Stimulated activated CD8-positive, alpha-beta memory T cell treated with anti-CD3 and anti-CD28 coated beads, Interleukin-12 subunit alpha, Interleukin-12 subunit beta, amount 100 ng/mL, for 24 hours (primary cell): ENCODE results near the gene BAHCC1.

Experiments
- DNase-seq: peaks from one replicate; pipeline ENCODE4 v3.0.0-alpha.2; 2020; ENCODE audit errors: extremely low read depth

Gene BAHCC1

GRCh38 chr17:81480140-81481072 lies 85.1 kb downstream of the BAHCC1 start:
- no peak for DNase-seq

DNA sequence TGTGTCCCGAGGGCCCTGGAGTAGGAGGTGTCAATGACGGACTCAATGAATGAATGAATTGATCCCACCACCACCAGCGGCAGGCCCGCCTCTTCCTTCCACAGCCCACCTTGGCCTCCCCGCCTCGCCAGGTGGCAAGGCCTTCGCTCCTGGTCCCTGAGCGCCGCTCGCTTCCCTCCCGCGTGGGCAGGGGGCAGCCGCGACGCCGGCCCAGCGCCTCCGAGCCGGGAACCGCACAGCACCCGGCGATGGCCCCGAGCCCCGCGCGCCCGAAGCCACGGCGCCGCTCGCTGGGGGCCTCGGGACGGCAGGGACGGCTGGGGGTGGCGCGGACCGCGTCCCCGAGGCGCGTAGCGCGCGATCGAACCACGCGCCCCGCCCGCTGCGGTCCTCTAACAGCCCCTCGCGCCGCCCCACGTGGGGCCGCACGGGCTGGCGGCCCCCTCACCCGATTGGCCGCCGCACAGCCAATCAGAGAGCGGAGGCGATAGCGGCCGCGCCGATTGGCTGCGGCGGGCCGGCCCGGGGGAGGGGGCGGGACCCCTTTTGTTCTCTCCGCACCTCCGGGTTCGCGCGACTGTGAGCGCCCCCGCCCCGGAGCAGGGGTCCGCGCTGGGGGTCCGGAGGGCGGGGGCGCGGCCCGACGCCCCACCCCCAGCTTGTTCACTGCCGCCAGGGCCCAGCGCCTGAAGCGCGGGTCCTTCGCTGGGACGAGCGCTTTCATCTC lies 86.0 kb downstream of the BAHCC1 start:
- DNase-seq = no peak

DNA sequence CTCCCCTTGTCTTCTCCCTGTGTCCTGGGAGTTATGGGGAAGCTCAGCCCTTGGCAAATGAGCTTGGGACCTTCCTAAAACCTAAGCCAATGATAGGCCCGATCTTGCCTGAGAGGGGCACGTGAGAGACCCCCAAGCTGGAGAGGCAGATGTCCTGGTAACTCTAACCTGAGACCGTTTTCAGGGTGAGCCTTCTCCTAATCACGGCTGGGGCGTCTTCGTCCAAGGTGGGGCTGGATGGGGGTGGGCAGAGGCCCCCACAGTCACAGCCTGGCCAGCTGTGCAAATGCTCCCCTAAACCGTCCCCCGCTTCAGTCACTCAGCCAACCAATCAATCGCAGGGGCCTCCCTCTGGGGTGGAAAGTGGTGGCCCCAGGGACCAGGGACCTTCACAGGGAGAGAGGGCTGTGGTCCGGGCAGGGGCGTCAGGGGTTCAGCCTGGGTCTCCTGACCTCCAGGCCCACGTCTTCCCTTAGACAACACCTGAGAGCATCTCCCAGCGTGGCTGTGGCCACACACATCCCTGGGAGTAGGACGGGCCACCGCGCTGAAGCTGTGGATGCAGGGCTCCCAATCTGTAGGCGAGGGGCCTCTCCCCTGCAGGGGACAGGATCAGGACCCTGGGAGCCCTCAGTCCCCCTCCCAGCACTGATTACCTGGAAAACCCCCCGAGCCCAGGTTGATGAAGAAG lies 86.7 kb downstream of the BAHCC1 start:
- DNase-seq = no peak

DNA sequence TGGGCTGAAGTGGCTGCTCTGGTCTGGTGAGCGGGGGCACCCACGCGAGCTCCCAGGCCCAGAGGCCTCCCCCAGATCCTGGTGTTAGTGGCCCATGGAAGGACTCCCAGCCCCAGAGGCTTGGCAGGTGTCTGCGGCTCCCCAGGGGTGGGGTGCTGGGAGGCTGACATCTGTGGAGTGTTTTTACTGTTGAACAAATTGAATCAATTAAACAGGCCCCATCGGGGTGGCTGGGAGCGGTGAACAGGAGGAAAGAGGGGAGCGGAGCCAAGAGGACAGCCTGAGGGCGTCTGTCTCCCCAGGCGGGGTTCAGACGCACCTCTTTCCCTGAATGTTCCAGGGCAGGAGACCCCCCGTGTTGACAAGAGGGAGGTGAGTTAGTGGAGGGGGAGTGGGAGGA lies 87.4 kb downstream of the BAHCC1 start:
- no peak for DNase-seq

DNA sequence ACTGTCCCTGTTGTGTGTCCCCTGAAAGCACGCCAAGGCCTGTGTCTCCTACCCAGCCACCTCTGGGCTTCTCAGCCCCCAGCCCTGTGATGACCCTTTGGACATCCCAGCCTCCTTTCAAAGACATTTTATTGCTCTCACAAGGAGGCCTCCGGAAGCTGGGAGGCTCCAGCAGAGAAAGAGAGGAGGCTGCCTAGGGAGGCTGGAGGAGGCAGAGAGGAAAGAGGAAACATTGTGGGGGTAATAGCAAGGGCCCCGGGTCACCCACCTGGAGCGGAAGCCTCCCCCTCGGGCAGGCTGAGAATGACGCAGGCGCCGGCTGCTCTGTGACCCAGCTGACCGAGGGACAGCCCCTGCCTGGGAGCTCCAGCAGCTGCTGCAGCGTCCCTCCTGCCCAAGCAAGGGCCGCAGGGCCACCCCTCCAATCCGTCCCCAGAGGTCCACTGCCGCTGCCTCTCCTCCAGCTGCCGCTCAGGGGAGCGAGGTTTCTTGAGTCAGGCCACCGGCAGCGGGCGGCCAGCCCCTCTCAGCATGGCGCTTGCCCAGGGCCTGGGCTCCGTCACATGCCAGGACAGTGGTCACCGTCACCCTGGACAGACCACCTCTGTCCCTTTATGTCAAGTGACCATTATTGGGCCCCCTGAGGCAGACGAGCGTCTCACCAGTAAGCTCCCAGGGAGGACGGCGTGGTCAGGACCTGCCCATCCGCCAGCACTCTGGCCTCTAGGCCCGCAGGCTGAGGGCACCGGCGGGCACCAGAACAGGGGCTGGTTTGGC lies 88.0 kb downstream of the BAHCC1 start:
- no peak for DNase-seq

DNA sequence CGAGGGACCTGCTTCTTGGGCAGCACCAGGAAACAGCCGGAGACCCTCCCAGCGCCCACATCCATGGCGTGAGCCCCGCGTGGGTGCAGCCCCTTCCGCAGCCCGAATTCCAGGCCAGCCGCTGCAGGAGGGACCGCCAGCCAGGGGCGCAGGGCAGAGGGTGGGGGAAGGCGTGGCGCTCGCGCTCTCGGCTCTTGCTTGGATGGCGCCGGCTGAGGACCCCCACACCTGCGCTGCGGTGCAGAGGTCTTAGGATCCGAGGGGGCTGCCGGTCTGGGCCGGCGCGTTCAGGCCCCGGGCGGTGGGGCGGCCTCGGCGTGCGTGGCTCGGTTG lies 88.6 kb downstream of the BAHCC1 start:
- DNase-seq = no peak

DNA sequence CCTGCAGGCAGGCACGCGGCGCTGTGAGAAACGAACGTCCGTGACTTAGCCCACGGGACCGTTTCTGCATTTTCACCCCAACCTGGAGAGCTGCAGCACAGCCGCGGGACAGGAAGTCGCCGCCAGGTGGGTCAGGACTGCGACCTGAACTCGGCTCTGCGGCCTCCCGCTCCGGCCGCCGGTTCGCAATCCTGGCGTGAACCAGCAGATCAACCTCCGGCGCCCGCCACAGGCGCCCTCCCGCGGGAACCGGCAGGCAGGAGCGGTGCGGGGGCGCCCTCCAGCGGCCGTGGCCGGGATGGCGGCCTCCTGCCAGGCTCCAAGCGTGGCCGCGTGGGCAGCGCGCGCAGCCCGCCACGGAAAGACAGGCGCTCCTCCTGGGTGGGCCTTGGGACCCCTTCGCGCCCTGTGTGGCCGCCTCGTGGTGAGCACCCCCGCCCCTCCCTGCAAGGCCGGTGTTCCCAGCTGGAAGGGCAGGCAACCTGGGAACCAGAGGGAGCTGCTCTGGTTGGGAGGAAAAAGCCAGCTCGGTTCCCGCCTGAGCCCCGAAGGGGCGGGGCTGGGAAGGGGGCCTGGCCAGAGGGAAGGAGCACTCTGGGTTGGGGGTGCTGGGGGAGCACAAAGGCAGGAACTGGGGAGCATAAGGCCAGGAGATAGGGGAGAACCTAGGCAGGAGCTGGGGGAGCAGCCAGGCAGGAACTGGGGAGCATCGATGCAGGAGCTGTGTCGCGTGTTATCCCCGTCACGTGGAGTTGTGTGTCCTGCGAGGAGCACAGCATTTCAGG lies 89.1 kb downstream of the BAHCC1 start:
- DNase-seq = peak; percentile 59

- DNase-seq = no peak
Observed at GRCh38 chr17:81486199-81486810, 91.0 kb downstream of the BAHCC1 start.

DNA sequence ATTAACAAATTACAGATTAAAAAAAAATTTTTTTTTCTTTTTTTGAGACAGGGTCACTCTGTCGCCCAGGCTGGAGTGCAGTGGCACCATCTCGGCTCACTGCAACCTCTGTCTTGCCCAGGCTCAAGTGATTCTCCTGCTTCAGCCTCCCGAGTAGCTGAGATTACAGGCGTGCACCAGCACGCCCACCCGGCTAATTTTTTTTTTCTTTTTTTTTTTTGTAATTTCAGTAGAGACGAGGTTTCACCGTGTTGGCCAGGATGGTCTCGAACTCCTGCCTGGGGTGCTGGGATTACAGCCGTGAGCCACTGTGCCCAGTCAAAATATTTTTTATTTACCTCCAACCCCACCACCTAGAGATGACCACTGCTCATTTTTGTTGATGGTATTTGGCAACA lies 91.8 kb downstream of the BAHCC1 start:
- no peak for DNase-seq

DNA sequence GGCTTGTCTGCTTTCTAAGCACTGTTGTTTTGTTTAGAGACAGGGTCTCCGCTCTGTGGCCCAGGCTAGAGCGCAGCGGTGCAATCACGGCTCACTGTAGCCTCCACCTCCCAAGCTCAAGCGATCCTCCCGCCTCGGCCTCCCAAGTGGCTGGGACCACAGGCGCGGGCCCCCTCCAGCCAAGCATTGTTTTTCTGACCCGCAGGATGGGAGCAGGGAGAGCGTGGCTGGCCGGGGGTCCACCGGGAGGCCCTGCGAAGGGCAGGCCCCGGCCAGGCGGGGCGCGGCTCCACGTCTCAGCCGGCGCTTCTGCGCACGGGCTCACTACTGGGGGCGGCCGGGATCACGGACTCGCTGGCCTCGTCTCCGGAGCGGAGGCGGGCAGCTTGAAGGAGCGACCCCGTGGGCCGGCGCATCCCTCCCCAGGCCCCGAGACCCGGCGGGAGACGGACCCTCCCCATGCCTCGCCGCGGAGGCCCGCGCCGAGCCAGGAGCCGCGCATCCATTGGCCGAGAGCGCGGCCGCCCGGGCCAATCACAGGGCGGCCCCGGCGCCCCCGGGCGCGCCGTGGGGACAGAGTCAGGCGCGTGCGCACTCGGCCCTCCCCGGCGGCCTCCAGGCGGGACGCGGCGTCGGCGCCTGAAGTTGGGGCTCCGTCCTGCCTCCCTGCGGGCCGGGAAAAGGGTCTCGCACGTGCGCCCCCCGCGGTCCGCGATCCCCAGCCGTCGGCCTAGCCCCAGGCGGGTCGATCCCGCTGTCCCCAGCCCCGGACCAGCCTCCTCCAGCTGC lies 92.4 kb downstream of the BAHCC1 start:
- DNase-seq = peak; percentile 58

DNA sequence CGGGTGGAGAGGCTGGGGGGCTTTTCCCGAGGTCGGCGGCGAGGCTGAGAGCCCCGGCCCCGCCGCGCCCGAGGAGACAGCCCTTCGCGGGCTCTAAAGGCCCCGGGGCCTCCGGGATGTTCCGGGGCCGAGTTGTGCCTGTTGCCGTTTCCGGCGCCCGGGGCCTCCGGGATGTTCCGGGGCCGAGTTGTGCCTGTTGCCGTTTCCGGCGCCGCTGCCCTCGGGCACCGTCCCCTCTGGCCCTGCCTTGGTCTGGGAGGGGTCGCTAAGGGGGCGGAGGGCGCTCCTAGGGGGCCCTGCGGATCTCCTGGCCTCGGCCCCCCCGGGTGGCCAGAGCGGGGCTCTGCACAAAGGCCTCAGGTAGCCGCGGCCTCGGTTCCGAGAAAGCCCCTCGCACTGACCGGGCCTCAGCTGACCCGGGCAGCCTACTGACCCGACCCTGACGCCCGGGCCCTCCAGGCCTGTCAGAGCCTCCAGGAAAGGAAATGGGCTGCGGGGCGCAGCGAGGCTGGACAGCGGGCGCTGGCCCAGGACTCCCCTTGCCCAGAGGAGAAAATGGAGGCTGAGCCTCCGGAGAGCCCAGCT lies 93.1 kb downstream of the BAHCC1 start:
- DNase-seq = no peak

DNA sequence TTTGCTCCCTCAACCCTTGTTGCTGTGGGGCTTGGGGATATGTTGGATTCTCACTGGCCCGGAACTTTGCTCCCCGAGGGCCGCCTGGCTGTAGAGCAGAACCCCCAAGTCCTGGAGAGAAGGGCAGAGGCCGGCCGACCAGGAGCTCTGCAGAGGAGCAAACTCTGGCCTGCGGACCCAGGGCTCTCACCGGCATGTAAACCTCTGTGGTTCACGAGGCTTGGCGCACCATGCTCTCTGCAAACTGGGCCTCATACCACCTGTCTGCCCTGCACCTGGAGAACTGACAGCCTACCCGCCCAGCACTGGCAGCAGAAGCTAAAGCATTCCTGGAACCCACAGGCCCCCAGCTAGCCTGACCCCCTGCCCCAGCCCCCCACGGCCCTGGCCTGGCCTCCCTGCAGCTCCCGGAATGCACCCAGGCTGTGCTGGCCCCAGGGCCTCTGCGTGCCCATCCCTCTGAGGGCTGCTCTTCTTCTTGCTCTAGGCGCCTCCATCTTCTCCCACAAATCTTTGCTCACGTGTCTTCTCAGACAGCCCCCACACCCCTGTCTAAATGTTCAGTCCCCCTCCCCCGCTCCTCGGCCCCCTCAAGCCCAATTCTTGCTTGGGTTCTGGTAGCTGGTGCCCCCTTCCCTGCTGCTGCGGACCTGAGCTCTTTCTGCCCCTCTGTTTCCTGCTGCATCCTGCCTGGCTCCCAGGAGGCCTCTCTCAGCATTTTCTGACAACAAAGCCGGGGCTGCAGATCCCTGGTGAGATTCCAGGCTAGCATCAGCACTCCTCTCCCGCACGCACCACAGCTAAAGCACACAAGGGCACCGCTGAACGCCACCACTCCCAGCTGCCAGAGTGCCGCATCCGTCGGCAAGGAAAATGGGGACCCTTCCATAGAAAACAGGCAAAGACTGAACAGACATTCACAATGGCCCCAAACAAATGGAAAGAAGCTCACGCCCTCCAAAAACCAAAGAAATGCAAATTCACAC lies 94.0 kb downstream of the BAHCC1 start:
- DNase-seq = no peak

GRCh38 chr17:81489998-81490992 lies 95.0 kb downstream of the BAHCC1 start:
- no peak for DNase-seq

DNA sequence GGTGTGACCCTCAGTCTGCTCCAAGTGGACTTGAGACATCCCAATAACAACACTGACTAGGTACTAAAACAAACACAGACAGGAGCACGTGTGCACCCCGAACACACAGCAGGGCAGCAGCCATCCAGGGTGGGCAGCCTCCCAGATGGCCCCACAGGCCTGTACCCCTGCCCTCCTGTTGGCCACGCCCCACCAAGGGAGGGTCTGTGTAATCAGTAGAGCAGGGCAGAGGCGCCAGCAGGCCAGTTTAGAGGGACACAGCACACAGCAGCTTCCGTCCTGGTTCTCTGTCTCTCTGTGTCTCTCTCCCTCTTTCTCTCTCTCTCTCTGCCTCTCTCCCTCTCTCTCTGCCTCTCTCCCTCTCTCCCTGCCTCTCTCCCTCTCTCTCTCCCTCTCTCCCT lies 95.9 kb downstream of the BAHCC1 start:
- no peak for DNase-seq

DNA sequence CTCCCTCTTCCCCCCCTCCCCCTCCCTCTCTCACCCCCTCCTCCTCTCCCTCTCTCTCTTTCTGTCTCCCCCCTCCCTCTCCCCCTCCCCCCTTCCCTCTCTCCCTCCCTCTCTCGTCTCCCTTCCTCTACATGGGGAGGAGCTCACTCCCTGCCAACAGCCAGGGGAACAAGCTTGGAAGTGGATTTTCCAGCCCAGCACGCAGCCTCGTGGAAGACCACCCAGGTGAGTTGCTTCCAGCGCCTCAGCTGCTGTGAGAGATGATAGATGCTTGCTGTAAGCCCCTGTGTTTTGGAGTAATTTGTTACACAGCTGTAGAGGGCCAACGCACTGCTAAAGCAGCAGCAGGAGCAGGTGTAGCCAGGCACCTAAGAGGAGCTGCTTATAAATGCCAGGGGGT lies 96.5 kb downstream of the BAHCC1 start:
- no peak for DNase-seq

DNA sequence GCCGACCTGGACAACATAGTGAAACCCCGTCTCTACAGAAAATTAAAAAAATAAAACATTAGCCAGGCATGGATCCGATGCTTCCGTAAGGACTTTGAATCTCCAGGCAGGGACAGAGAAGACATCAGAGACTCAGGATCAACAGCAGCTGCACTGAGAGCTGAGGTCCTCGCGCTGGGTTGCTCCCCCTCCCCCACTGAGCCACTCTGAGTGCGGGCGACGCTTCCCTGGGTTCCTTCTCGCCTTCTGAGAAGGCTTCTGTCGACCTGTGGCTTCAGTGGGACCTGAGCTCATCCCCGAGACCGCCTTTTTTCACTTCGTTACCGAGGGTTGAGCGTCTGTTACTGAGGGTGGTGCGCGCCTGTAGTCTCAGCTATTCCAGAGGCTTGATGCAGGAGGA lies 96.9 kb downstream of the BAHCC1 start:
- no peak for DNase-seq

DNA sequence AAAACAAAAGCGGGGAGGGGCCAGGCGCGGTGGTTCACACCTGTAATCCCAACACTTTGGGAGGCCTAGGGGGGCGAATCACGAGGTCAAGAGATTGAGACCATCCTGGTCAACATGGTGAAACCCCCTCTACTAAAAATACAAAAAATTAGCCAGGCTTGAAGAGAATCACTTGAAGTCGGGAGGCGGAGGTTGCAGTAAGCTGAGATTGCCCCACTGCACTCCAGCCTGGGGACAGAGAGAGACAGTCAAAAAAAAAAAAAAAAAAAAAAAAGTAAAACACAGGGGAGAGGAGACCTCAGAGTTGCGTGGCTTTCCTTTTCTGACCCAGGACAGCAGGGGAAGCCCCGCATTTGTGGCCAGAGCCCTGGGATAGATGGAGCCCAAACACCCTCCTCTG lies 97.4 kb downstream of the BAHCC1 start:
- no peak for DNase-seq
